Mesenchymal stem cell (in vitro differentiated cells and primary cell): Measurements from ENCODE around the gene CNTNAP2.

ENCODE experiments used
- DNase-seq: peaks from one replicate; pipeline ENCODE4 v3.0.0-alpha.2; 2013
- H2AFZ ChIP-seq: one replicate; pipeline ENCODE4 v1.6.1; 2013; ENCODE audit warnings: low read depth, mild to moderate bottlenecking, control low read depth, inconsistent platforms, low read length, moderate library complexity
- H2AK5ac ChIP-seq: 2 replicates; pipeline ENCODE4 v1.6.1; 2013; ENCODE audit warnings: low read length, moderate library complexity, mild to moderate bottlenecking, inconsistent platforms; ENCODE audit not compliant: severe bottlenecking
- H2BK120ac ChIP-seq: one replicate; pipeline ENCODE4 v1.6.1; 2013; ENCODE audit warnings: low read depth, mild to moderate bottlenecking, inconsistent platforms, low read length, moderate library complexity
- H2BK12ac ChIP-seq, 2 experiments: one replicate each; pipeline ENCODE4 v1.6.1; 2013; ENCODE audit warnings: inconsistent platforms in 2 of 2, low read length in 2 of 2, mild to moderate bottlenecking in 2 of 2, moderate library complexity in 2 of 2, control low read depth in 1 of 2
- H2BK15ac ChIP-seq: one replicate; pipeline ENCODE4 v1.6.1; 2013; ENCODE audit warnings: mild to moderate bottlenecking, low read depth, inconsistent platforms; ENCODE audit not compliant: poor library complexity, severe bottlenecking
- H2BK5ac ChIP-seq: 2 replicates; pipeline ENCODE4 v1.6.1; 2013; ENCODE audit warnings: low read depth, mild to moderate bottlenecking, low read length, control low read depth, inconsistent platforms; ENCODE audit not compliant: poor library complexity, severe bottlenecking
- H3K14ac ChIP-seq, 2 experiments: one replicate each; pipeline ENCODE4 v1.6.1; 2013; ENCODE audit warnings: inconsistent platforms in 2 of 2, low read length in 2 of 2, control low read depth in 1 of 2, mild to moderate bottlenecking in 1 of 2, moderate library complexity in 1 of 2
- H3K18ac ChIP-seq, 2 experiments: one replicate each; pipeline ENCODE4 v1.6.1; 2013; ENCODE audit warnings: inconsistent platforms in 2 of 2, low read length in 2 of 2, control low read depth in 1 of 2, low read depth in 1 of 2, mild to moderate bottlenecking in 1 of 2
- H3K23ac ChIP-seq, 2 experiments: one replicate each; pipeline ENCODE4 v1.6.1; 2013; ENCODE audit warnings: inconsistent platforms in 2 of 2, low read length in 2 of 2, mild to moderate bottlenecking in 2 of 2, moderate library complexity in 2 of 2, control low read depth in 1 of 2
- H3K27ac ChIP-seq: 2 replicates; pipeline ENCODE4 v1.5.1; 2013; ENCODE audit warnings: mild to moderate bottlenecking, moderate library complexity, low read length, control low read depth, inconsistent platforms; ENCODE audit not compliant: poor library complexity, severe bottlenecking
- H3K27me3 ChIP-seq, 2 experiments: 2 replicates each; pipeline versions ENCODE4 v1.6.1 to v1.7.0; 2013; ENCODE audit warnings: low read length in 2 of 2, mild to moderate bottlenecking in 2 of 2, moderate library complexity in 2 of 2, control low read depth in 1 of 2, inconsistent platforms in 1 of 2; ENCODE audit not compliant: control insufficient read depth in 1 of 2, insufficient read depth in 1 of 2
- H3K36me3 ChIP-seq, 2 experiments: 2 replicates each; pipeline versions ENCODE4 v1.6.1 to v1.7.0; 2013; ENCODE audit warnings: low read length in 2 of 2, control low read depth in 1 of 2, inconsistent platforms in 1 of 2, low read depth in 1 of 2, mild to moderate bottlenecking in 1 of 2; ENCODE audit not compliant: insufficient read depth in 2 of 2, control insufficient read depth in 1 of 2
- H3K4ac ChIP-seq, 2 experiments: one replicate each; pipeline ENCODE4 v1.6.1; 2013; ENCODE audit warnings: inconsistent platforms in 2 of 2, low read length in 2 of 2, mild to moderate bottlenecking in 2 of 2, moderate library complexity in 2 of 2, control low read depth in 1 of 2, low read depth in 1 of 2
- H3K4me1 ChIP-seq: 2 replicates; pipeline ENCODE4 v1.6.1; 2013; ENCODE audit warnings: low read depth, low read length, control low read depth; ENCODE audit not compliant: control insufficient read depth, insufficient read depth
- H3K4me2 ChIP-seq: 2 replicates; pipeline ENCODE4 v1.6.1; 2013; ENCODE audit warnings: low read length, mild to moderate bottlenecking, inconsistent platforms; ENCODE audit not compliant: poor library complexity, severe bottlenecking
- H3K4me3 ChIP-seq, 2 experiments: 2 replicates each; pipeline versions ENCODE4 v1.5.1 to v1.7.0; 2013; ENCODE audit warnings: low read length in 2 of 2, mild to moderate bottlenecking in 2 of 2, control low read depth in 1 of 2, low read depth in 1 of 2; ENCODE audit not compliant: insufficient read depth in 1 of 2
- H3K79me1 ChIP-seq: replicated peaks from 2 replicates; pipeline ENCODE4 v1.6.1; 2013; ENCODE audit warnings: mild to moderate bottlenecking, control low read depth, low read length, inconsistent platforms; ENCODE audit not compliant: poor library complexity, severe bottlenecking
- H3K9ac ChIP-seq: 2 replicates; pipeline ENCODE4 v1.7.0; 2013; ENCODE audit warnings: mild to moderate bottlenecking, low read length, moderate library complexity
- H3K9me3 ChIP-seq: 2 replicates; pipeline ENCODE4 v1.7.0; 2013; ENCODE audit warnings: mild to moderate bottlenecking, low read length; ENCODE audit not compliant: control insufficient read depth
- H4K8ac ChIP-seq: one replicate; pipeline ENCODE4 v1.6.1; 2013; ENCODE audit warnings: inconsistent platforms, mild to moderate bottlenecking, low read length, moderate library complexity
- H4K91ac ChIP-seq: one replicate; pipeline ENCODE4 v1.6.1; 2013; ENCODE audit warnings: mild to moderate bottlenecking, low read length, inconsistent platforms
- WGBS: methylation state at CpG from one replicate; pipeline ENCODE4 v1.1.7; 2013; ENCODE audit warnings: mixed read lengths; 5-methylcytosine and 5-hydroxymethylcytosine counted together

CNTNAP2 gene

GRCh38 chr7:148234715-148235114 is 2118.1 kb downstream of the CNTNAP2 start:
- Histone ChIP-seq H4K91ac (no peak overlapping the region), H3K9ac (no peak overlapping the region), H2AFZ (no peak overlapping the region), H3K14ac (no peak overlapping the region), H2BK120ac (no peak overlapping the region), H3K4me2 (no peak overlapping the region), H3K27me3 (no peaks in the 10 kb centered on the region), H2BK12ac (no peak overlapping the region), H3K4ac (no peak overlapping the region), H2BK5ac (no peak overlapping the region), H4K8ac (no peak overlapping the region), H3K79me1 (no peaks in the 10 kb centered on the region), H3K18ac (no peak overlapping the region), H3K23ac (no peak overlapping the region), H3K4me3 (no peak overlapping the region), H2BK15ac (no peak overlapping the region), H3K4me1 (no peaks in the 10 kb centered on the region), H3K9me3 (no peaks in the 10 kb centered on the region), H2AK5ac (no peak overlapping the region), H3K27ac (no peak overlapping the region), H3K36me3 (no peaks in the 10 kb centered on the region)
- WGBS = no CpG with 5 or more reads among the region's 1 CpG
- no peak for DNase-seq

GRCh38 chr7:148238761-148239325 is 2122.2 kb downstream of the CNTNAP2 start:
- H3K27ac ChIP-seq = no peak overlapping the region

GRCh38 chr7:148241700-148242293 is 2125.2 kb downstream of the CNTNAP2 start:
- no peak overlapping the region for H3K4me2 ChIP-seq
- H3K9me3 ChIP-seq = no peaks in the 10 kb centered on the region
- no peaks in the 10 kb centered on the region for H3K79me1 ChIP-seq
- H4K8ac ChIP-seq = no peak overlapping the region
- H3K9ac ChIP-seq = no peak overlapping the region
- H3K36me3 ChIP-seq = no peaks in the 10 kb centered on the region
- H4K91ac ChIP-seq = no peak overlapping the region
- no peak overlapping the region for H3K14ac ChIP-seq
- 62% methylated on average over 3 of the region's 3 CpGs for WGBS
- no peak overlapping the region for H2AK5ac ChIP-seq
- H2AFZ ChIP-seq = no peak overlapping the region
- H2BK12ac ChIP-seq = no peak overlapping the region
- no peak overlapping the region for H3K18ac ChIP-seq
- H2BK120ac ChIP-seq = no peak overlapping the region
- H3K4me3 ChIP-seq = peak overlapping the region in 1 of 2 experiments; percentile 74
- H3K23ac ChIP-seq = no peak overlapping the region
- no peaks in the 10 kb centered on the region for H3K4me1 ChIP-seq
- peaks cover 0 to 15% of the 10 kb centered on the region in 2 experiments for H3K27me3 ChIP-seq
- no peak overlapping the region for H2BK15ac ChIP-seq
- no peak overlapping the region for H3K27ac ChIP-seq
- H2BK5ac ChIP-seq = no peak overlapping the region
- no peak overlapping the region for H3K4ac ChIP-seq
- DNase-seq = no peak

More at GRCh38 chr7:148238761-148239325, 2122.2 kb downstream of the CNTNAP2 start:
- Histone ChIP-seq H2BK5ac (no peak overlapping the region), H3K4me3 (no peak overlapping the region), H2BK12ac (no peak overlapping the region), H3K4me1 (no peaks in the 10 kb centered on the region), H2BK120ac (no peak overlapping the region), H3K9ac (no peak overlapping the region), H4K91ac (no peak overlapping the region), H3K4ac (no peak overlapping the region), H4K8ac (no peak overlapping the region), H2AFZ (no peak overlapping the region), H3K27me3 (peaks cover 0 to 5% of the 10 kb centered on the region in 2 experiments), H3K79me1 (no peaks in the 10 kb centered on the region), H3K36me3 (no peaks in the 10 kb centered on the region), H3K14ac (no peak overlapping the region), H3K9me3 (no peaks in the 10 kb centered on the region), H3K18ac (no peak overlapping the region), H2BK15ac (no peak overlapping the region), H3K4me2 (no peak overlapping the region), H2AK5ac (no peak overlapping the region), H3K23ac (no peak overlapping the region)
- no CpG with 5 or more reads among the region's 1 CpG for WGBS
- no peak for DNase-seq

GRCh38 chr7:148242294-148242821 is 2125.8 kb downstream of the CNTNAP2 start:
- Histone ChIP-seq H4K8ac (no peak overlapping the region), H2BK120ac (no peak overlapping the region), H3K27me3 (peaks cover 0 to 16% of the 10 kb centered on the region in 2 experiments), H2AFZ (no peak overlapping the region), H3K23ac (no peak overlapping the region), H3K18ac (no peak overlapping the region), H3K4me3 (peak overlapping the region in 1 of 2 experiments; percentile 74), H2BK5ac (no peak overlapping the region), H2AK5ac (no peak overlapping the region), H3K9me3 (no peaks in the 10 kb centered on the region), H3K36me3 (no peaks in the 10 kb centered on the region), H4K91ac (no peak overlapping the region), H3K4ac (no peak overlapping the region), H2BK12ac (no peak overlapping the region), H3K4me2 (no peak overlapping the region), H2BK15ac (no peak overlapping the region), H3K79me1 (no peaks in the 10 kb centered on the region), H3K4me1 (no peaks in the 10 kb centered on the region), H3K14ac (no peak overlapping the region), H3K27ac (no peak overlapping the region), H3K9ac (peak overlapping the region; percentile 71)
- peak; percentile 40 for DNase-seq
- WGBS = 23% methylated on average over 17 of the region's 17 CpGs
